HepG2 (cell line): Measurements from ENCODE around the gene SMIM24. TPM values are rescaled to one million over a fixed set of nuclear protein-coding genes. Genes with fewer than 3 reads are reported as not detected.

Source experiments
- AGO1 ChIP-seq: fragments of 200-400 bp; formaldehyde crosslinking; IDR thresholded peaks from 2 replicates; pipeline ENCODE4 v1.6.1; 2017; ENCODE audit warnings: mild to moderate bottlenecking, low read depth, low read length, moderate library complexity; ENCODE audit not compliant: poor library complexity, severe bottlenecking
- CHD4 ChIP-seq: fragments of 200-600 bp; sonication (generic); IDR thresholded peaks from 2 replicates; pipeline ENCODE4 v1.7.0; 2017; ENCODE audit warnings: mild to moderate bottlenecking, low read length, borderline replicate concordance
- ELF4 ChIP-seq: sonication (generic); formaldehyde crosslinking; IDR thresholded peaks from 2 replicates; pipeline ENCODE4 v1.5.0; 2020; ENCODE audit warnings: missing genetic modification reagents, mild to moderate bottlenecking, moderate library complexity, borderline replicate concordance
- JUNB ChIP-seq: sonication (generic); formaldehyde crosslinking; IDR thresholded peaks from 2 replicates; pipeline ENCODE4 v1.8.0; 2022; ENCODE audit warnings: missing genetic modification reagents, mild to moderate bottlenecking, borderline replicate concordance
- KLF11 ChIP-seq: IDR thresholded peaks from 2 replicates; pipeline ENCODE4 v1.6.1; 2016; ENCODE audit warnings: missing compliant biosample characterization
- KMT2A ChIP-seq: sonication (generic); formaldehyde crosslinking; IDR thresholded peaks from 2 replicates; pipeline ENCODE4 v1.4.0; 2020; ENCODE audit warnings: missing genetic modification reagents
- MYC ChIP-seq: sonication (generic); formaldehyde crosslinking; IDR thresholded peaks from 2 replicates; pipeline ENCODE4 v1.9.0; 2021; ENCODE audit warnings: missing genetic modification reagents, borderline replicate concordance
- PCBP1 ChIP-seq: fragments of 200-400 bp; formaldehyde crosslinking; IDR thresholded peaks from 2 replicates; pipeline ENCODE4 v1.6.1; 2017; ENCODE audit warnings: mild to moderate bottlenecking, low read depth, low read length, borderline replicate concordance
- PHF8 ChIP-seq: sonication (generic); formaldehyde crosslinking; IDR thresholded peaks from 2 replicates; pipeline ENCODE4 v1.5.0; 2020; ENCODE audit warnings: missing genetic modification reagents
- RARG ChIP-seq: sonication (generic); formaldehyde crosslinking; IDR thresholded peaks from 2 replicates; pipeline ENCODE4 v1.4.0; 2020; ENCODE audit warnings: low read depth, mild to moderate bottlenecking, missing genetic modification reagents
- SRF ChIP-seq: IDR thresholded peaks from 2 replicates; pipeline ENCODE4 v1.6.1; 2011; ENCODE audit warnings: mild to moderate bottlenecking, low read depth, low read length, moderate library complexity
- TAF1 ChIP-seq: sonication (generic); formaldehyde crosslinking; IDR thresholded peaks from 2 replicates; pipeline ENCODE4 v1.4.0; 2020; ENCODE audit warnings: missing genetic modification reagents
- TOPORS ChIP-seq: sonication (generic); formaldehyde crosslinking; IDR thresholded peaks from 2 replicates; pipeline ENCODE4 v1.8.0; 2023; ENCODE audit warnings: mild to moderate bottlenecking, missing genetic modification reagents
- ZMYM2 ChIP-seq: sonication (generic); formaldehyde crosslinking; IDR thresholded peaks from 2 replicates; pipeline ENCODE4 v1.8.0; 2022; ENCODE audit warnings: mild to moderate bottlenecking, missing genetic modification reagents
- ZNF253 ChIP-seq: sonication (generic); formaldehyde crosslinking; IDR thresholded peaks from 2 replicates; pipeline ENCODE4 v1.8.0; 2022; ENCODE audit warnings: mild to moderate bottlenecking, missing genetic modification reagents, borderline replicate concordance
- ZNF333 ChIP-seq: sonication (generic); formaldehyde crosslinking; IDR thresholded peaks from 2 replicates; pipeline ENCODE4 v1.4.0; 2020; ENCODE audit warnings: mild to moderate bottlenecking, missing genetic modification reagents, borderline replicate concordance
- ZNF34 ChIP-seq: sonication (generic); formaldehyde crosslinking; IDR thresholded peaks from 2 replicates; pipeline ENCODE4 v1.4.0; 2020; ENCODE audit warnings: mild to moderate bottlenecking, missing genetic modification reagents, borderline replicate concordance
- ZNF652 ChIP-seq: IDR thresholded peaks from 2 replicates; pipeline ENCODE4 v1.6.1; 2016; ENCODE audit warnings: low read depth, borderline replicate concordance
- polyA plus RNA-seq, 8 experiments: library from polyadenylated mRNA; depleted of rRNA in 3 of 8; stranded (reverse) in 7 of 8; unstranded in 1 of 8; fragments of >200 nt; fragmentation: Illumina TruSeq in 4 of 8; extraction: Trizol in 4 of 8; gene quantifications; 2 replicates each; pipeline versions ENCODE4 v1.2.1 to v1.2.3, GENCODE V29; 2011 to 2016; ENCODE audit warnings: low read depth in 4 of 8, missing spikeins in 1 of 8, mixed read lengths in 1 of 8; ENCODE audit not compliant: insufficient read depth in 1 of 8
- total RNA-seq, 5 experiments: library from RNA; depleted of rRNA; stranded (reverse); fragments of >200 nt; fragmentation: Illumina TruSeq; extraction: Trizol; gene quantifications; 2 replicates each; pipeline ENCODE4 v1.2.3, GENCODE V29; 2016; ENCODE audit warnings: low read depth in 1 of 5
- TF ChIP-seq, protein P1 (sequence below): sonication (generic); formaldehyde crosslinking; conservative IDR thresholded peaks from 2 replicates; pipeline ENCODE4 v1.8.0; 2022; ENCODE audit warnings: low read depth, missing genetic modification reagents
- TF ChIP-seq, protein P2 (sequence below): sonication (generic); formaldehyde crosslinking; IDR thresholded peaks from 2 replicates; pipeline ENCODE4 v1.8.0; 2022; ENCODE audit warnings: missing genetic modification reagents, mild to moderate bottlenecking, inconsistent platforms, borderline replicate concordance
- TF ChIP-seq, protein P3 (sequence below): sonication (generic); formaldehyde crosslinking; IDR thresholded peaks from 2 replicates; pipeline ENCODE4 v1.4.0; 2020; ENCODE audit warnings: missing genetic modification reagents, mild to moderate bottlenecking, borderline replicate concordance
- TF ChIP-seq, protein P4 (sequence below): sonication (generic); formaldehyde crosslinking; IDR thresholded peaks from 2 replicates; pipeline ENCODE4 v1.5.0; 2020; ENCODE audit warnings: mild to moderate bottlenecking, missing genetic modification reagents, borderline replicate concordance

The SMIM24 gene
- total and polyA plus RNA-seq, 2 of the 13 experiments (the other 11 are each of a cell fraction or from before 2014, with no cell fraction given): 11.2 to 70.6 TPM

DNA sequence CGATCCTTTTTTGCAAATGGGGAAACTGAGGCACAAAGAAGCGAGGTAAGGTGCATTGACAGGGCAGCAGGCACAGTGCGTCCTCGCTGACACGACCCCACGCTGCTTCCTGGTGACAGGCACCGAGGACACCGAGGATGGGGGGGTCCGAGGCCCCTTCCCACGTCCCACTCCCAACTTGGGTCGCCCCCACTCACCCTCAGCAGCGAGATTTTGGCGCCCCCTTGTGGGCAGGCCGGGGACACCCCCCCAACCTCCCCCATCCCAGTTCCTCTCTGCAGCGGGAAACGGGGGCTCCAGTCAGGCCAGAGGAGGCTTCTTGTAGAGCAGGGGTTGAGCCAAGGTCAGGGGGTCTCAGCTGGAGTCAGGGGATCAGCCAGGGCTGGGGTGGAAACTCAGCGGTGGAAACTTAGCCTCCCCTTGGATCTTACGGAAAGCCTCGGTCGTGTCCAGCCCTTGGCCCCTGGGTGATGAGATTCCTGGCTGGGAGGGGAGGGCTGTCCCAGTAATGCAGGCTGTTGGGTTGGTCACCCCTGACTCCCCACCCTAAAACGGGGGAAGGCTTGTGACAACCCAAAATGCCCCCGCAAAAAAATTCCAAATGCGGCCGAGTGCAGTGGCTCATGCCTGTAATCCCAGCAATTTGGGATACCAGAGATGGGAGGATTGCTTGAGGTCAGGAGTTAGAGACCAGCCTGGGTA is 8.2 kb downstream of the SMIM24 start (continued):
- TF ChIP-seq, protein P1, sequence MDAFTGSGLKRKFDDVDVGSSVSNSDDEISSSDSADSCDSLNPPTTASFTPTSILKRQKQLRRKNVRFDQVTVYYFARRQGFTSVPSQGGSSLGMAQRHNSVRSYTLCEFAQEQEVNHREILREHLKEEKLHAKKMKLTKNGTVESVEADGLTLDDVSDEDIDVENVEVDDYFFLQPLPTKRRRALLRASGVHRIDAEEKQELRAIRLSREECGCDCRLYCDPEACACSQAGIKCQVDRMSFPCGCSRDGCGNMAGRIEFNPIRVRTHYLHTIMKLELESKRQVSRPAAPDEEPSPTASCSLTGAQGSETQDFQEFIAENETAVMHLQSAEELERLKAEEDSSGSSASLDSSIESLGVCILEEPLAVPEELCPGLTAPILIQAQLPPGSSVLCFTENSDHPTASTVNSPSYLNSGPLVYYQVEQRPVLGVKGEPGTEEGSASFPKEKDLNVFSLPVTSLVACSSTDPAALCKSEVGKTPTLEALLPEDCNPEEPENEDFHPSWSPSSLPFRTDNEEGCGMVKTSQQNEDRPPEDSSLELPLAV (CRISPR knock-in tag): no peak
- no peak for TF ChIP-seq TAF1 (CRISPR knock-in tag)
- no peak for TF ChIP-seq ZMYM2 (CRISPR knock-in tag)
- TF ChIP-seq ZNF253 (CRISPR knock-in tag): no peak
- TF ChIP-seq AGO1: no peak
- no peak for TF ChIP-seq SRF
- TF ChIP-seq MYC: peak; percentile 20; the same call in 1 of the 2 replicates
- no peak for TF ChIP-seq ZNF34 (CRISPR knock-in tag)
- TF ChIP-seq CHD4: no peak
- no peak for TF ChIP-seq RARG (CRISPR knock-in tag)
- TF ChIP-seq ELF4: no peak
- TF ChIP-seq JUNB (CRISPR knock-in tag): no peak
- TF ChIP-seq, protein P2, sequence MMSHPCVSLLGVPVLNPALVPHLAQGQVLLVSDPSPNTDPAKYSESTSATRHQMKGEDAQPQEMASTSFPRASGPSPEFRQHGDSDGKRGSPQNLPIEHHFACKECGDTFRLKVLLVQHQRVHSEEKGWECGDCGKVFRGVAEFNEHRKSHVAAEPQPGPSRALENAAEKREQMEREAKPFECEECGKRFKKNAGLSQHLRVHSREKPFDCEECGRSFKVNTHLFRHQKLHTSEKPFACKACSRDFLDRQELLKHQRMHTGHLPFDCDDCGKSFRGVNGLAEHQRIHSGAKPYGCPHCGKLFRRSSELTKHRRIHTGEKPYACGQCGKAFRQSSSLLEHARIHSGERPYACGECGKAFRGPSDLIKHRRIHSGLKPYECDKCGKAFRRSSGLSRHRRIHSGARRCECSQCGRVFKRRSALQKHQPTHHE: no peak
- TF ChIP-seq, protein P3, sequence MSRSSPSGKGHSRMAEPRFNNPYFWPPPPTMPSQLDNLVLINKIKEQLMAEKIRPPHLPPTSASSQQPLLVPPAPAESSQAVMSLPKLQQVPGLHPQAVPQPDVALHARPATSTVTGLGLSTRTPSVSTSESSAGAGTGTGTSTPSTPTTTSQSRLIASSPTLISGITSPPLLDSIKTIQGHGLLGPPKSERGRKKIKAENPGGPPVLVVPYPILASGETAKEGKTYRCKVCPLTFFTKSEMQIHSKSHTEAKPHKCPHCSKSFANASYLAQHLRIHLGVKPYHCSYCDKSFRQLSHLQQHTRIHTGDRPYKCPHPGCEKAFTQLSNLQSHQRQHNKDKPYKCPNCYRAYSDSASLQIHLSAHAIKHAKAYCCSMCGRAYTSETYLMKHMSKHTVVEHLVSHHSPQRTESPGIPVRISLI (CRISPR knock-in tag): no peak
- TF ChIP-seq KLF11 (CRISPR knock-in tag): no peak
- TF ChIP-seq PHF8 (CRISPR knock-in tag): 0 out of 2 replicates have a peak, but pooled peaks have one; percentile 23
- TF ChIP-seq, protein P4, sequence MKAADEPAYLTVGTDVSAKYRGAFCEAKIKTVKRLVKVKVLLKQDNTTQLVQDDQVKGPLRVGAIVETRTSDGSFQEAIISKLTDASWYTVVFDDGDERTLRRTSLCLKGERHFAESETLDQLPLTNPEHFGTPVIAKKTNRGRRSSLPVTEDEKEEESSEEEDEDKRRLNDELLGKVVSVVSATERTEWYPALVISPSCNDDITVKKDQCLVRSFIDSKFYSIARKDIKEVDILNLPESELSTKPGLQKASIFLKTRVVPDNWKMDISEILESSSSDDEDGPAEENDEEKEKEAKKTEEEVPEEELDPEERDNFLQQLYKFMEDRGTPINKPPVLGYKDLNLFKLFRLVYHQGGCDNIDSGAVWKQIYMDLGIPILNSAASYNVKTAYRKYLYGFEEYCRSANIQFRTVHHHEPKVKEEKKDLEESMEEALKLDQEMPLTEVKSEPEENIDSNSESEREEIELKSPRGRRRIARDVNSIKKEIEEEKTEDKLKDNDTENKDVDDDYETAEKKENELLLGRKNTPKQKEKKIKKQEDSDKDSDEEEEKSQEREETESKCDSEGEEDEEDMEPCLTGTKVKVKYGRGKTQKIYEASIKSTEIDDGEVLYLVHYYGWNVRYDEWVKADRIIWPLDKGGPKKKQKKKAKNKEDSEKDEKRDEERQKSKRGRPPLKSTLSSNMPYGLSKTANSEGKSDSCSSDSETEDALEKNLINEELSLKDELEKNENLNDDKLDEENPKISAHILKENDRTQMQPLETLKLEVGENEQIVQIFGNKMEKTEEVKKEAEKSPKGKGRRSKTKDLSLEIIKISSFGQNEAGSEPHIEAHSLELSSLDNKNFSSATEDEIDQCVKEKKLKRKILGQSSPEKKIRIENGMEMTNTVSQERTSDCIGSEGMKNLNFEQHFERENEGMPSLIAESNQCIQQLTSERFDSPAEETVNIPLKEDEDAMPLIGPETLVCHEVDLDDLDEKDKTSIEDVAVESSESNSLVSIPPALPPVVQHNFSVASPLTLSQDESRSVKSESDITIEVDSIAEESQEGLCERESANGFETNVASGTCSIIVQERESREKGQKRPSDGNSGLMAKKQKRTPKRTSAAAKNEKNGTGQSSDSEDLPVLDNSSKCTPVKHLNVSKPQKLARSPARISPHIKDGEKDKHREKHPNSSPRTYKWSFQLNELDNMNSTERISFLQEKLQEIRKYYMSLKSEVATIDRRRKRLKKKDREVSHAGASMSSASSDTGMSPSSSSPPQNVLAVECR: no peak
- no peak for TF ChIP-seq ZNF333 (CRISPR knock-in tag)
- no peak for TF ChIP-seq TOPORS
- no peak for TF ChIP-seq ZNF652
- TF ChIP-seq KMT2A (CRISPR knock-in tag): no peak
- no peak for TF ChIP-seq PCBP1
